Jurkat, Clone E6-1 (cell line): Measurements from ENCODE around the gene PER2.

Experiments
- DNase-seq: peaks from one replicate; pipeline ENCODE4 v3.0.0-alpha.2; 2011; ENCODE audit warnings: low read depth, low spot score
- H3K4me3 ChIP-seq: 2 replicates; pipeline ENCODE4 v1.5.1; 2011; ENCODE audit warnings: mild to moderate bottlenecking, low read length, control low read depth, moderate library complexity

The PER2 gene

GRCh38 chr2:238238311-238238765 is 50.1 kb downstream of the PER2 start:
- DNase-seq, result no peak

GRCh38 chr2:238237431-238238135 is 50.8 kb downstream of the PER2 start:
- no peak for DNase-seq
- H3K4me3 ChIP-seq, result no peak overlapping the region

More at GRCh38 chr2:238238311-238238765, 50.1 kb downstream of the PER2 start:
- H3K4me3 ChIP-seq, result no peak overlapping the region

GRCh38 chr2:238236571-238236970 is 51.8 kb downstream of the PER2 start:
- DNase-seq, result no peak
- H3K4me3 ChIP-seq, result no peak overlapping the region

GRCh38 chr2:238235856-238236255 is 52.6 kb downstream of the PER2 start:
- no peak for DNase-seq
- no peak overlapping the region for H3K4me3 ChIP-seq

- no peak for DNase-seq
- H3K4me3 ChIP-seq, result no peak overlapping the region
Observed at GRCh38 chr2:238235331-238235732, 53.1 kb downstream of the PER2 start.

- DNase-seq, result no peak
- H3K4me3 ChIP-seq, result no peak overlapping the region
Observed at GRCh38 chr2:238233625-238234024, 54.8 kb downstream of the PER2 start.

- no peak for DNase-seq
- H3K4me3 ChIP-seq, result no peak overlapping the region
Observed at GRCh38 chr2:238231809-238232208, 56.6 kb downstream of the PER2 start.

GRCh38 chr2:238231251-238231793 is 57.1 kb downstream of the PER2 start:
- DNase-seq, result peak; percentile 17
- no peak overlapping the region for H3K4me3 ChIP-seq

- no peak overlapping the region for H3K4me3 ChIP-seq
- DNase-seq, result no peak
Observed at GRCh38 chr2:238230699-238231098, 57.7 kb downstream of the PER2 start.

- no peak overlapping the region for H3K4me3 ChIP-seq
- no peak for DNase-seq
Observed at GRCh38 chr2:238228700-238229099, 59.7 kb downstream of the PER2 start.

GRCh38 chr2:238227587-238228032 is 60.8 kb downstream of the PER2 start:
- no peak overlapping the region for H3K4me3 ChIP-seq
- DNase-seq, result no peak

GRCh38 chr2:238226698-238227586 is 61.5 kb downstream of the PER2 start:
- no peak for DNase-seq
- no peak overlapping the region for H3K4me3 ChIP-seq

- no peak overlapping the region for H3K4me3 ChIP-seq
- DNase-seq, result no peak
Observed at GRCh38 chr2:238225911-238226697, 62.3 kb downstream of the PER2 start.

GRCh38 chr2:238225121-238225520 is 63.3 kb downstream of the PER2 start:
- no peak overlapping the region for H3K4me3 ChIP-seq
- DNase-seq, result no peak

- no peak overlapping the region for H3K4me3 ChIP-seq
Observed at GRCh38 chr2:238224356-238225035, 63.9 kb downstream of the PER2 start.

GRCh38 chr2:238220892-238221521 is 67.4 kb downstream of the PER2 start:
- no peak for DNase-seq
- H3K4me3 ChIP-seq, result no peak overlapping the region

More at GRCh38 chr2:238224356-238225035, 63.9 kb downstream of the PER2 start:
- DNase-seq, result no peak

- H3K4me3 ChIP-seq, result no peak overlapping the region
- DNase-seq, result no peak
Observed at GRCh38 chr2:238220274-238220891, 68.0 kb downstream of the PER2 start.
